WTC11 (cell line): Measurements from ENCODE around the gene INTS11.

Experiments used
- NR3C1 ChIP-seq: sonication (generic); formaldehyde crosslinking; conservative IDR thresholded peaks from 2 replicates; pipeline ENCODE4 v1.8.1; 2023; ENCODE audit warnings: low read depth, mild to moderate bottlenecking, missing genetic modification reagents
- PRDM15 ChIP-seq: sonication (generic); formaldehyde crosslinking; IDR thresholded peaks from 2 replicates; pipeline ENCODE4 v1.8.0; 2022; ENCODE audit warnings: missing genetic modification reagents

- no peak for TF ChIP-seq PRDM15 (CRISPR knock-in tag)
- TF ChIP-seq NR3C1 (CRISPR knock-in tag) = no peak
Observed at GRCh38 chr1:1281533-1282321, 42.7 kb downstream of the INTS11 start.
